Measurements from ENCODE around the gene FERMT2. TPM values are rescaled to one million over a fixed set of nuclear protein-coding genes. Genes with fewer than 3 reads are reported as not detected.
A peak's percentile ranks its signal among the peaks of the same experiment; 100 is the strongest.

Gene FERMT2
- total and polyA plus RNA-seq, 2 experiments from 2014 or later = 108 to 148 TPM

- Histone ChIP-seq H3F3A (replicated peaks; ENCODE audit: low read depth) (no peaks in the 10 kb centered on the region), H3K9me2 (ENCODE audit: insufficient read depth) (no peaks in the 10 kb centered on the region), H3K27ac (ENCODE audit: low read depth) (peak overlapping the region; percentile 72), H3K27me3 (ENCODE audit: insufficient read depth) (no peaks in the 10 kb centered on the region), H3K4me3 (no peak overlapping the region), H2AFZ (no peak overlapping the region), H3K4me2 (peak overlapping the region; percentile 50), H3K4me1 (ENCODE audit: insufficient read depth) (peaks cover 63% of the 10 kb centered on the region), H4K20me1 (replicated peaks; ENCODE audit: insufficient read depth) (no peaks in the 10 kb centered on the region), H3K36me3 (ENCODE audit: insufficient read depth) (0 out of 2 replicates have a peak, but pooled peaks cover 9% of the 10 kb centered on the region), H3K79me2 (replicated peaks; ENCODE audit: insufficient read depth) (no peaks in the 10 kb centered on the region)
- Mint-ChIP-seq H3K4me3 (peak overlapping the region; percentile 19; the same call in 2 of the 3 replicates), H3K36me3 (ENCODE audit: low read depth) (peaks cover 62% of the 10 kb centered on the region), H3K9me3 (no peaks in the 10 kb centered on the region), H3K27ac (peak overlapping the region; percentile 73), H3K4me1 (peaks cover 63% of the 10 kb centered on the region), H3K27me3 (ENCODE audit: insufficient read depth, low read depth, poor library complexity) (peaks cover under 1% of the 10 kb centered on the region)
- ATAC-seq (no peak), DNase-seq (ENCODE audit: low spot score) (peak; percentile 47)
- no peak for TF ChIP-seq JUNB (IDR thresholded peaks at IDR 0.05; ENCODE audit: unreplicated experiment)
- no peak for TF ChIP-seq CREB1 (CRISPR knock-in tag; IDR thresholded peaks at IDR 0.05; ENCODE audit: low read depth)
- no peak for TF ChIP-seq EZH2phosphoT487 (IDR thresholded peaks at IDR 0.05; ENCODE audit: unreplicated experiment)
- TF ChIP-seq STAT1 (IDR thresholded peaks at IDR 0.05; ENCODE audit: unreplicated experiment) = no peak
- no peak for TF ChIP-seq EZH2 (IDR thresholded peaks at IDR 0.05; ENCODE audit: low read depth, unreplicated experiment)
- TF ChIP-seq, protein P1, sequence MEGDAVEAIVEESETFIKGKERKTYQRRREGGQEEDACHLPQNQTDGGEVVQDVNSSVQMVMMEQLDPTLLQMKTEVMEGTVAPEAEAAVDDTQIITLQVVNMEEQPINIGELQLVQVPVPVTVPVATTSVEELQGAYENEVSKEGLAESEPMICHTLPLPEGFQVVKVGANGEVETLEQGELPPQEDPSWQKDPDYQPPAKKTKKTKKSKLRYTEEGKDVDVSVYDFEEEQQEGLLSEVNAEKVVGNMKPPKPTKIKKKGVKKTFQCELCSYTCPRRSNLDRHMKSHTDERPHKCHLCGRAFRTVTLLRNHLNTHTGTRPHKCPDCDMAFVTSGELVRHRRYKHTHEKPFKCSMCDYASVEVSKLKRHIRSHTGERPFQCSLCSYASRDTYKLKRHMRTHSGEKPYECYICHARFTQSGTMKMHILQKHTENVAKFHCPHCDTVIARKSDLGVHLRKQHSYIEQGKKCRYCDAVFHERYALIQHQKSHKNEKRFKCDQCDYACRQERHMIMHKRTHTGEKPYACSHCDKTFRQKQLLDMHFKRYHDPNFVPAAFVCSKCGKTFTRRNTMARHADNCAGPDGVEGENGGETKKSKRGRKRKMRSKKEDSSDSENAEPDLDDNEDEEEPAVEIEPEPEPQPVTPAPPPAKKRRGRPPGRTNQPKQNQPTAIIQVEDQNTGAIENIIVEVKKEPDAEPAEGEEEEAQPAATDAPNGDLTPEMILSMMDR (conservative IDR thresholded peaks at IDR 0.05; ENCODE audit: low read depth in 2 of 2) = no peak
- no peak for TF ChIP-seq ZNF114 (CRISPR knock-in tag; IDR thresholded peaks at IDR 0.05)
- TF ChIP-seq ZNF331 (CRISPR knock-in tag; IDR thresholded peaks at IDR 0.05; ENCODE audit: low read depth) = no peak
- TF ChIP-seq, protein P2, sequence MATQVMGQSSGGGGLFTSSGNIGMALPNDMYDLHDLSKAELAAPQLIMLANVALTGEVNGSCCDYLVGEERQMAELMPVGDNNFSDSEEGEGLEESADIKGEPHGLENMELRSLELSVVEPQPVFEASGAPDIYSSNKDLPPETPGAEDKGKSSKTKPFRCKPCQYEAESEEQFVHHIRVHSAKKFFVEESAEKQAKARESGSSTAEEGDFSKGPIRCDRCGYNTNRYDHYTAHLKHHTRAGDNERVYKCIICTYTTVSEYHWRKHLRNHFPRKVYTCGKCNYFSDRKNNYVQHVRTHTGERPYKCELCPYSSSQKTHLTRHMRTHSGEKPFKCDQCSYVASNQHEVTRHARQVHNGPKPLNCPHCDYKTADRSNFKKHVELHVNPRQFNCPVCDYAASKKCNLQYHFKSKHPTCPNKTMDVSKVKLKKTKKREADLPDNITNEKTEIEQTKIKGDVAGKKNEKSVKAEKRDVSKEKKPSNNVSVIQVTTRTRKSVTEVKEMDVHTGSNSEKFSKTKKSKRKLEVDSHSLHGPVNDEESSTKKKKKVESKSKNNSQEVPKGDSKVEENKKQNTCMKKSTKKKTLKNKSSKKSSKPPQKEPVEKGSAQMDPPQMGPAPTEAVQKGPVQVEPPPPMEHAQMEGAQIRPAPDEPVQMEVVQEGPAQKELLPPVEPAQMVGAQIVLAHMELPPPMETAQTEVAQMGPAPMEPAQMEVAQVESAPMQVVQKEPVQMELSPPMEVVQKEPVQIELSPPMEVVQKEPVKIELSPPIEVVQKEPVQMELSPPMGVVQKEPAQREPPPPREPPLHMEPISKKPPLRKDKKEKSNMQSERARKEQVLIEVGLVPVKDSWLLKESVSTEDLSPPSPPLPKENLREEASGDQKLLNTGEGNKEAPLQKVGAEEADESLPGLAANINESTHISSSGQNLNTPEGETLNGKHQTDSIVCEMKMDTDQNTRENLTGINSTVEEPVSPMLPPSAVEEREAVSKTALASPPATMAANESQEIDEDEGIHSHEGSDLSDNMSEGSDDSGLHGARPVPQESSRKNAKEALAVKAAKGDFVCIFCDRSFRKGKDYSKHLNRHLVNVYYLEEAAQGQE (IDR thresholded peaks at IDR 0.05; ENCODE audit: unreplicated experiment) = no peak
Measured at GRCh38 chr14:52876311-52876710, 74.5 kb downstream of the FERMT2 start.

DNA sequence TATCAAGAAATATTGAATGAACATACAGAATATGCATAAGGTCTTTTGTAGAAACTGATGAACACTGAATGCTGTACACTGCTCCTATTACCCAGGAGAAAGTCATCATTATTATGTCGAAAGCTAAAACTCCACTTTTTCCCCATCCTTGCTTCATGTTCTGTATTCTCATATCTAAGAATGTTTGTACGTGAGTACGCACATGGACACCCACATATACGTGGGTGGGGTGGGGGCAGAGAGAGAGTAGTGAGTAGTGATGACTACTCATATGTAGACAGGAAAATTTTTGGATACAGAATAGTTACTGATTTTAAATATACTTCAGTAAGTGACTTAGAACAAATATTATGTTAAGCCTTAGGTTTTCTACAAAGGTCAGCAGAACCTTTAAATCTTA lies 75.1 kb downstream of the FERMT2 start:
- DNase-seq (ENCODE audit: low spot score) (no peak), ATAC-seq (no peak)
- Histone ChIP-seq H3K4me1 (ENCODE audit: insufficient read depth) (peaks cover 63% of the 10 kb centered on the region), H3K36me3 (ENCODE audit: insufficient read depth) (0 out of 2 replicates have a peak, but pooled peaks cover 9% of the 10 kb centered on the region), H2AFZ (no peak overlapping the region), H3F3A (replicated peaks; ENCODE audit: low read depth) (no peaks in the 10 kb centered on the region), H3K27ac (ENCODE audit: low read depth) (no peak overlapping the region), H3K27me3 (ENCODE audit: insufficient read depth) (no peaks in the 10 kb centered on the region), H4K20me1 (replicated peaks; ENCODE audit: insufficient read depth) (no peaks in the 10 kb centered on the region), H3K79me2 (replicated peaks; ENCODE audit: insufficient read depth) (no peaks in the 10 kb centered on the region), H3K9me2 (ENCODE audit: insufficient read depth) (no peaks in the 10 kb centered on the region), H3K4me3 (no peak overlapping the region), H3K4me2 (no peak overlapping the region)
- Mint-ChIP-seq H3K4me1 (peaks cover 63% of the 10 kb centered on the region), H3K27ac (peak overlapping the region; percentile 73), H3K9me3 (no peaks in the 10 kb centered on the region), H3K36me3 (ENCODE audit: low read depth) (peaks cover 63% of the 10 kb centered on the region), H3K4me3 (no peak overlapping the region), H3K27me3 (ENCODE audit: insufficient read depth, low read depth, poor library complexity) (peaks cover 3% of the 10 kb centered on the region)
- no peak for TF ChIP-seq JUNB (IDR thresholded peaks at IDR 0.05; ENCODE audit: unreplicated experiment)
- TF ChIP-seq POLR2AphosphoS5 (IDR thresholded peaks at IDR 0.05; ENCODE audit: low read depth) = no peak
- TF ChIP-seq, protein P3, sequence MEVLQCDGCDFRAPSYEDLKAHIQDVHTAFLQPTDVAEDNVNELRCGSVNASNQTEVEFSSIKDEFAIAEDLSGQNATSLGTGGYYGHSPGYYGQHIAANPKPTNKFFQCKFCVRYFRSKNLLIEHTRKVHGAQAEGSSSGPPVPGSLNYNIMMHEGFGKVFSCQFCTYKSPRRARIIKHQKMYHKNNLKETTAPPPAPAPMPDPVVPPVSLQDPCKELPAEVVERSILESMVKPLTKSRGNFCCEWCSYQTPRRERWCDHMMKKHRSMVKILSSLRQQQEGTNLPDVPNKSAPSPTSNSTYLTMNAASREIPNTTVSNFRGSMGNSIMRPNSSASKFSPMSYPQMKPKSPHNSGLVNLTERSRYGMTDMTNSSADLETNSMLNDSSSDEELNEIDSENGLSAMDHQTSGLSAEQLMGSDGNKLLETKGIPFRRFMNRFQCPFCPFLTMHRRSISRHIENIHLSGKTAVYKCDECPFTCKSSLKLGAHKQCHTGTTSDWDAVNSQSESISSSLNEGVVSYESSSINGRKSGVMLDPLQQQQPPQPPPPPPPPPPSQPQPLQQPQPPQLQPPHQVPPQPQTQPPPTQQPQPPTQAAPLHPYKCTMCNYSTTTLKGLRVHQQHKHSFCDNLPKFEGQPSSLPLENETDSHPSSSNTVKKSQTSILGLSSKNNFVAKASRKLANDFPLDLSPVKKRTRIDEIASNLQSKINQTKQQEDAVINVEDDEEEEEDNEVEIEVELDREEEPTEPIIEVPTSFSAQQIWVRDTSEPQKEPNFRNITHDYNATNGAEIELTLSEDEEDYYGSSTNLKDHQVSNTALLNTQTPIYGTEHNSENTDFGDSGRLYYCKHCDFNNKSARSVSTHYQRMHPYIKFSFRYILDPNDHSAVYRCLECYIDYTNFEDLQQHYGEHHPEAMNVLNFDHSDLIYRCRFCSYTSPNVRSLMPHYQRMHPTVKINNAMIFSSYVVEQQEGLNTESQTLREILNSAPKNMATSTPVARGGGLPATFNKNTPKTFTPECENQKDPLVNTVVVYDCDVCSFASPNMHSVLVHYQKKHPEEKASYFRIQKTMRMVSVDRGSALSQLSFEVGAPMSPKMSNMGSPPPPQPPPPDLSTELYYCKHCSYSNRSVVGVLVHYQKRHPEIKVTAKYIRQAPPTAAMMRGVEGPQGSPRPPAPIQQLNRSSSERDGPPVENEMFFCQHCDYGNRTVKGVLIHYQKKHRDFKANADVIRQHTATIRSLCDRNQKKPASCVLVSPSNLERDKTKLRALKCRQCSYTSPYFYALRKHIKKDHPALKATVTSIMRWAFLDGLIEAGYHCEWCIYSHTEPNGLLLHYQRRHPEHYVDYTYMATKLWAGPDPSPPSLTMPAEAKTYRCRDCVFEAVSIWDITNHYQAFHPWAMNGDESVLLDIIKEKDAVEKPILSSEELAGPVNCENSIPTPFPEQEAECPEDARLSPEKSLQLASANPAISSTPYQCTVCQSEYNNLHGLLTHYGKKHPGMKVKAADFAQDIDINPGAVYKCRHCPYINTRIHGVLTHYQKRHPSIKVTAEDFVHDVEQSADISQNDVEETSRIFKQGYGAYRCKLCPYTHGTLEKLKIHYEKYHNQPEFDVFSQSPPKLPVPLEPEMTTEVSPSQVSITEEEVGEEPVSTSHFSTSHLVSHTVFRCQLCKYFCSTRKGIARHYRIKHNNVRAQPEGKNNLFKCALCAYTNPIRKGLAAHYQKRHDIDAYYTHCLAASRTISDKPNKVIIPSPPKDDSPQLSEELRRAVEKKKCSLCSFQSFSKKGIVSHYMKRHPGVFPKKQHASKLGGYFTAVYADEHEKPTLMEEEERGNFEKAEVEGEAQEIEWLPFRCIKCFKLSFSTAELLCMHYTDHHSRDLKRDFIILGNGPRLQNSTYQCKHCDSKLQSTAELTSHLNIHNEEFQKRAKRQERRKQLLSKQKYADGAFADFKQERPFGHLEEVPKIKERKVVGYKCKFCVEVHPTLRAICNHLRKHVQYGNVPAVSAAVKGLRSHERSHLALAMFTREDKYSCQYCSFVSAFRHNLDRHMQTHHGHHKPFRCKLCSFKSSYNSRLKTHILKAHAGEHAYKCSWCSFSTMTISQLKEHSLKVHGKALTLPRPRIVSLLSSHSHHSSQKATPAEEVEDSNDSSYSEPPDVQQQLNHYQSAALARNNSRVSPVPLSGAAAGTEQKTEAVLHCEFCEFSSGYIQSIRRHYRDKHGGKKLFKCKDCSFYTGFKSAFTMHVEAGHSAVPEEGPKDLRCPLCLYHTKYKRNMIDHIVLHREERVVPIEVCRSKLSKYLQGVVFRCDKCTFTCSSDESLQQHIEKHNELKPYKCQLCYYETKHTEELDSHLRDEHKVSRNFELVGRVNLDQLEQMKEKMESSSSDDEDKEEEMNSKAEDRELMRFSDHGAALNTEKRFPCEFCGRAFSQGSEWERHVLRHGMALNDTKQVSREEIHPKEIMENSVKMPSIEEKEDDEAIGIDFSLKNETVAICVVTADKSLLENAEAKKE (CRISPR knock-in tag; IDR thresholded peaks at IDR 0.05) = no peak

Measured in GM23338 (cell line).